Activated naive CD4-positive, alpha-beta T cell treated with anti-CD3 and anti-CD28 coated beads, Interleukin-2, amount 10 ng/mL, durations not matched to agents 5 hours and 36 hours (primary cell): ENCODE results near the gene RCCD1. TPM values are rescaled to one million over a fixed set of nuclear protein-coding genes. Genes with fewer than 3 reads are reported as not detected.

ENCODE experiments used
- total RNA-seq, 2 experiments: library from RNA; stranded (reverse); gene quantifications; one replicate each; pipeline ENCODE4 v1.2.3, GENCODE V29; 2021

Gene RCCD1, protein sequence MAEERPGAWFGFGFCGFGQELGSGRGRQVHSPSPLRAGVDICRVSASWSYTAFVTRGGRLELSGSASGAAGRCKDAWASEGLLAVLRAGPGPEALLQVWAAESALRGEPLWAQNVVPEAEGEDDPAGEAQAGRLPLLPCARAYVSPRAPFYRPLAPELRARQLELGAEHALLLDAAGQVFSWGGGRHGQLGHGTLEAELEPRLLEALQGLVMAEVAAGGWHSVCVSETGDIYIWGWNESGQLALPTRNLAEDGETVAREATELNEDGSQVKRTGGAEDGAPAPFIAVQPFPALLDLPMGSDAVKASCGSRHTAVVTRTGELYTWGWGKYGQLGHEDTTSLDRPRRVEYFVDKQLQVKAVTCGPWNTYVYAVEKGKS
- 10 to 100 TPM; 26.7 to 27.8 TPM for total RNA-seq

DNA sequence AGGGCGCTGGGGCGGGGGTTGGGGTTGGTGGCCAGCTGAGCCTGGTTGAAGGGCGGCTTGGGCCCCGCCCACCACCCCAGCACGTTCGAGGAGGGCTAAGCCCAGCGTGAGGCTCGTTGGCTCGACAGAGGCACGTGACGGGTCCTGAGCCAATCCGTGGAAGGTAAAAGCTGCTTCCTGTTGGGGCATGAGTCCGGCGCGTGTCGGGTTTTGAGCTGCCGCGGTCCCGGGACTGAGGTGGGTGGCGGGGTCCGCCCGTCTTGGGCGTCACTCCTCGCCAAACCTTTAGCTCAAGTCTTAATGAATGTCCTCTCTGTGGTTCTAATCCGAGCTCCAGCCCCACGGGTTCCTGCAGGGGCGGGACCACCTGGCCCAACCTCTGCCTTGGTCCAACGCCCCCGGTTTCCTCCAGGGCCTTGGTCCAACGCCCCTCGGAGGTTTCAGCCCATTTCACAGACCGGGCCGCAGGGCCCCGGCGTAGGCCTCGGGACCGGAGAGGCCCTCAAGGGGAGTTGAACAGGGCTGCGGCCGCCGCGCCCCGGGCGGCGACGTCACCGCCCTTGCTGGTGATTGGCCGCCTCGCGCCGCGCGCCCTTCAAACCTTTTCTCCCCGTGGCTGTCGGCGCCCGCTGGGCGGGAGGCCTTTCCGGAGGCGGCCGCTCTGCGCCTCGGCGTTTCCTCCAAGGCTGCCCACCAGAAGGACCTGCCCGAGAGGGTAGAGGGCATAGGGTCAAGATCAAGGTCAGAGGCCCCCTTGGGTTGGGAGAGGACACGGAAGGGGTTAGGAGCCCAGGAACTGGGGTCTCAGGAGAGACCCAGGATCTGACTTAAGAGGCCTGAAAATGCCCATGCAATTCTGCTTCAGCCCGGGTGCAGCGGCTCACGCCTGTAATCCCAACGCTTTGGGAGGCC is at the start of gene RCCD1:
TSS of gene RCCD1 (plus strand) at position 173 of the 912 bp plus-strand sequence. CDS start 1,851 bp downstream, outside the sequence.

DNA sequence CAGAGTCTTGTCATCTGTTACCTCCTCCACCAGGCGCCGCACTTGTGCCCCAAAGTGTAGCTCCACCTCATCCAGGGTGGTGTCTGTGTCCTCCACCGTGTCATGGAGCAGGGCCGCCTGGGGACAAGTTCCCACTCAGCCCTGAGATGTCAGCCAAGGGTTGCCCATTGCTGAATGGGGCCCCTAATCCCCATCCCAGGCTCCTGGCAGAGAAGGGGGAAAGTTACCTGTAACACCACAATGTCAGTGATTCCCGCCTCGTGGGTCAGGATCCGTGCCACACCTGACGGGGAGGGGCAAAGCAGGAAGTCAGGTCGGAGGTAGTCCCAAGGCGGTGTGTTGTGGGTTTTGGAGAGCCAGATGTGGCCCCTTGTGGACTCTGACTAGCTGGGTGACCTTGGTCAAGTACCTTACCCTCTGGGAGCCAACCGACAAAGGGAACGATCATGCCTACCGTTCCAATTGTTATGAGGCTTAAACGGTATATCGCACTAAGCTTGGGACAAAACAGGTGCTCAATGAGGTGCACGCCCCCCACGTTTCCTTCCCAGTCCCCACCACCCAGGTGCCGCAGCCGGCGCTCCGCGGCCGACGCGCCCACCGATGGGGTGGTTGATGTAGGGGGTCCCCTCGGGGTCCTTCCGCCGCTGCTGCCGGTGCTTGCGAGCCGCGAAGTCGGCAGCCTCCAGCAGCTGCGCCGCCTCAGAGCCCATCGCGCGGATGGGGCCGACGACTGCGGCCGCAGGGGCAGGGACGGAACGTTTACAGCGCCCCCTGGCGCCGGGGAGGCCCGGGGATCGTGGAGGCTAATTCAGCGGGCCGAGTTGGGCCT is 22.6 kb upstream of the RCCD1 start, which contains the start of gene HDDC3:
TSS of gene HDDC3 (minus strand) at position 722 of the 832 bp plus-strand sequence. CDS start at position 713, 9 bp downstream.

DNA sequence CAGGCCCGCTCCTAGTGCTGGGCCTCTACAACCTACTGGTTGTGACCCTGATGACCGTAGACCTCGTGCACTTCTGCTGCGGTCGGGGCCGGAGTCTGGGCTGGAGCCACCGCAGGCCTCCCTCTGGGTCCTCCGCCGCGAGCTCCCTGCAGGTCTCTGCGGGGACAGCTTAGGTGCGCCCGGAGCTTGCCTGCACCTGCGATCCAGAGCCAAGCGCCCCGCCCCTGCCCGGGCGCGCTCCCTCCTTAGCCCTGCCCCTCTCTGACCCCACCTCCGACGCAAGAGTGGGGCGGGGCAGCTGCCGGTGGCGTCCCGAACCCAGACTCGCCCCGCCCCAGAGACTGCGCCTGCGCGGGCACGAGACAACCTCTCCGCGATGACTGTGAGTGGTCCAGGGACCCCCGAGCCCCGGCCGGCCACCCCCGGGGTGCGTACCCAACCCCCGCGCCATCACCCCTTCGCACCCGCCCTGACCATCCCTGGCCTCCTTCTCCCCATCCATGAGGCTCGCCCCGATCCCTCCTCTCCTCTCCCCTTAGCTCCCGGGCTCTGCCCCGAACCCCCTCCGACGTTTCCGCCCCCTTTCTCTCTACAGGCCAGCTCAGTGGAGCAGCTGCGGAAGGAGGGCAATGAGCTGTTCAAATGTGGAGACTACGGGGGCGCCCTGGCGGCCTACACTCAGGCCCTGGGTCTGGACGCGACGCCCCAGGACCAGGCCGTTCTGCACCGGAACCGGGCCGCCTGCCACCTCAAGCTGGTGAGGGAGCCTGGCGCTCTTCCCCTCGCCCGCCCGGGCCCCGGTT is 19.5 kb upstream of the RCCD1 start, which contains the start of gene UNC45A:
TSS of gene UNC45A (plus strand) at position 337 of the 803 bp plus-strand sequence. CDS start at position 377, 40 bp downstream.

DNA sequence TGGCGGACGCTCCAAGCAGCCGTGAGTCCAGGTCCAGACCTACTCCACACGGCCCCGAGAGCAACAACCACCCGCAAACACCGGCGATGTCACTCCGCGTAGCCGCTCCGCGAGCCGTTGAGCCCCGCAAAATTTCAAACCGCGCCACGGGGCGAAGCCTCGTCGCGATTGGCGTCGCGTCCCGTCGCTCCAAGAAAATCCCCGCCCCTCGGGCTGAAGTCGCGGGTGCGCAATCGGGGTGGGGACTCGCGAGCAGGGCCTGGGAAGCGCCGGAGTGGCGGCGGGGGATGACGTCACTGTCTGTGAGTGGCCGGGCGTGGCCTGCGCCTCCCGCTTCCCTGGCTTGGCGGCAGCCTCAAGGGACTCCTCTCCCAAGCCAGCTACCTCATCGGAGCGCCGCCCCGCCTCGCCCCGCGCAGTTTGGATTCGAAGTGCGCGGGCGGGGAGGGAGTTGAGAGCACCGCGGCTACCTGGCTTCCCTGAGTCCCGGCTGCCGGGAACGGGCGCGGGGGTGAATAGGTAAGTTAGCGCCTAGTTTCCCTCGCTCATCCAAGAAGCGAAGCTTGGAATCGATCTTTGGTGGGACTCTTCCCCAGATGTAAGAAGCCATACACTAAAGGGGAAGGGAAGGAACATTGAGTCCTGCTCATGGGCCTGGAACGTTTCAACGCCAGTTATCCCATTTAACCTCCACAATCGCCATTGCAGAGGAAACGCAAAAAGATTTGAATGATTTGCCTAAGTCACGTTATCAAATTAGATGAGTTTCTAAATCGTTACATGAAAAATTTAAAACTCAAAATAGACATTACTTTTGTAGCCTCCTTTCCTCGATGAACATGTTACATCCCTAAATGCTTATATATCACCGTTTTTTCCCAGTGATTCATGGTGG is 40.0 kb downstream of the RCCD1 start, which contains the start of gene PRC1:
TSS of gene PRC1 (minus strand) at position 119 of the 895 bp plus-strand sequence. CDS start at position 1, 118 bp downstream.

Other genes with a start within 250 kb of the RCCD1 start
- gene BLM, start 237.5 kb upstream of the RCCD1 start, total RNA-seq = 10 to 100 TPM; 31.2 to 33.6 TPM
- gene FURIN, start 86.3 kb upstream of the RCCD1 start, total RNA-seq = 100 to 1,000 TPM; 122 to 123 TPM
- 10 to 100 TPM in 1 of 2 experiments, 1 to 10 TPM in 1; 8.2 to 12.9 TPM for gene FES, start 70.4 kb upstream of the RCCD1 start, total RNA-seq
- gene MAN2A2, start 51.6 kb upstream of the RCCD1 start, total RNA-seq = 100 to 1,000 TPM; 100 to 103 TPM
- gene HDDC3, start 22.3 kb upstream of the RCCD1 start, total RNA-seq = 10 to 100 TPM; 28.5 to 29.2 TPM
- gene UNC45A, start 19.6 kb upstream of the RCCD1 start, total RNA-seq = 10 to 100 TPM; 67.9 to 68.9 TPM
- gene PRC1, start 39.7 kb downstream of the RCCD1 start, total RNA-seq = 100 to 1,000 TPM; 111 to 127 TPM
- 10 to 100 TPM; 18.1 to 18.4 TPM for gene VPS33B, start 67.7 kb downstream of the RCCD1 start, total RNA-seq
- gene SV2B, start 145.4 kb downstream of the RCCD1 start, total RNA-seq = under 1 TPM; 0.18 to 0.26 TPM